HG02678 (cell line): ENCODE data around the gene KCNH1.

Experiments
- ATAC-seq: cut with Tn5 transposase; IDR thresholded peaks from one replicate; pipeline ENCODE4 v1.9.1; 2021; ENCODE audit warnings: mild to moderate bottlenecking, moderate library complexity; ENCODE audit not compliant: unreplicated experiment

The KCNH1 gene

DNA sequence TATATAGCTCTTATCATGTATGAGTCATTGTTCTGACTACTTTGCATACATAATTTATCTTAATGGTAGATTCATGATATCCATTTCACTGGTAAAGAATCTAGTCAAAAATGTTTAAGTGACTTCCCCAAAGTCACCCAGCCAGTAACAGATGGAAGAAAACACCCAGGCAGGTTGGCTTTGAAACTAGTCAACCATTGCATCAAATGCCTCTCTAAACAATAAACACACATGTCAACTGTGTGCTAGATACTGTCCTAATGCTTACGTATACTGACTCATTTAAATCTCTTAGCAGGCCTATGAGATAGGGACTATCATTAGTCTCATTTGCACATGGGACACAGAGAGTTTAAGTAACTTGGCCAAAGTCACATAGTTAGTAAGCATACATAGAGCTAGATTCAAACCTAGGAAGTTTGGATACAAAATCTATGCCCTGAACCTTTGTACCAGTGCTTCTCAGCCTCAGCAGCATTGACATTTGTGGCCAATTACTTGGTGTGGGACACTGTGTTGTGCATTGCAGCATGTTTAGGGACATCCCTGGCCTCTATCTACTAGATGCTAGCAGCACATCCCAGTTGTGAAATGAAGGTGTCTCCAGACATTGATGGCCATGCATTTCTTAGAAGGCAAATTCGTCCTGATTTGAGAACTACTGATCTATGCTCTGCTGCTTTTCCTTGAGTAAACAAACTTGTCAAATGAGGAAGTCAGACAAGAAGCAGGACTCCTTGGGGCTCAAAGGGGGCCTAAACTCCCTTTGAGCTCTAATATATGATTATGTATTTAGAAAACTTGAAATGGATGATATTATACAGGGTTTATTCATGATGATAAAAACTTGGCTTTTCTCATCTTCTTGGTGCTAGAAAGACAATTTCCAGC, 316.3 kb downstream of the KCNH1 start:
- no peak for ATAC-seq

DNA sequence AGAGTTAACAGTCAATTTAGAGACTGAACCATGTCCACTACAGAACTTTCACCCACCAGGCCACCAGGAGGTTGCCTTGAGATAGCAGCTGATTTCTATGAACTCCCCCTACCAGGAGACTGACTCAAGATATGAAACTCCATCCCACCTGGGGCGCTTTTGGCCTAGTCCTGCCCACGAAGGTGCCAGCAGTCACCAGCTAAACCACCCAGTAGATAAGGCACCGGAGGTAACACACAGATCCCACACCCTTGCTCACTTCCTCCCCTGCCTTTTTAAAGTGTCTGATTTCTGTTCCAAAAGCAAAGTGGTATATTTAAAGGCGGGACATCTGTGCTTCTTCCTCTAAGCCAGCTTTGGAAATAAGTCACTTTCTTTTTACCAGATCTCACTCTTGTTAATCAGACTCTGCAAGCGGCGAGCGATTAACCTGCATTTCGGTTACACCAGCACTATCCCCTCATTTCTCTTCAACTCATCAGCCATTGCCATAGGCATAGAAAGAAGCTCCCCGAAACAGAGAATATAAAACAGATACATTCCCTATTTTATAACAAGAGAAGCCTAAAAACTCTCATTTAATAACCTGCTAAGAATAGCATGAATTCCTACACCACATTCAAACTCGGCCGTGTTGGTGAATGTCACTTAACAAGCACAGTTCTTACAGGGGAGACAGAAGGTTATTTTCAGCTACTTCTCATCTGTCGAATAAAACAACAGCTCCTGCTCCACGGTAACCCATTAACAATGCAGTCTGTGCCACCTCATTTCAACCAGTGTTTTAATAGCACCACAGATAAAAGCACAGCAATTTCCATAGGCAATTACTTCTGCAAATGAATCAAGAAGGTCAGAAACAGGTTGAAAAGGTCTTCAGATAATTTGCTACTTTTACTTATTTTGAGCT, 318.1 kb downstream of the KCNH1 start:
- no peak for ATAC-seq

DNA sequence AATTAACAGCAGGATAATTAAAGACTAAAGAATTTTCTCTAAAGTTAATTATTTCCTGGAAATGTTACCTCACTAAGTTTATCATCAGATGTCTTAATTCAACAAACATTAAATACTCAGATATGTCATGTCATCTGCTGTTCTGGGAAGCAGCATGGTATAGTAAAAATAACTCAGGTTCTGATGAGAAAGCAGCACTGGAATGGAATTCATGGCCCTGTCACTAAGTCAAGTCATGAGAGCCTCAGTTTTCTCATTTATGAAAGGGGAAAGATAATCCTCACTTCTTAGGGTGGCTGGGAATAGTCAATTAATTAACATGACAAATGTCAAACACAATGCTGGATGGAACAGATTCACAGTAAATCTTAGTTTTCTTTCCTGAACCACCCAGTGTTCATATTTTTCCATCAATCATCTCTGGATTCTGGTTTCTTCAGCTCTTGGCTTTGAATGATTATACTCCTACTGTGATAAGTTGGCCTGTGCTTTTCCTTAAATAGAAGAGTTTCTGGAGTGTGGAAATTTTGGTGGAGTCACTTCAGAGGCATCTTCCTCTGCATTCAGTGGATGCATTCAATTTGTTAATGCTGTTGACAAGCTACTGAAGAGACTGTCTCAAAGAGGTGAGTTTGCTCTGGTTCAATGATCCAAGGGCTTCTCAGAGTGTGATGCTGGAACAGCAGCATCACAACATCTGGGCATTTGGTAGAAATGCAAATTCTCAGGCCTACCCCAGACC, 319.4 kb downstream of the KCNH1 start:
- no peak for ATAC-seq

DNA sequence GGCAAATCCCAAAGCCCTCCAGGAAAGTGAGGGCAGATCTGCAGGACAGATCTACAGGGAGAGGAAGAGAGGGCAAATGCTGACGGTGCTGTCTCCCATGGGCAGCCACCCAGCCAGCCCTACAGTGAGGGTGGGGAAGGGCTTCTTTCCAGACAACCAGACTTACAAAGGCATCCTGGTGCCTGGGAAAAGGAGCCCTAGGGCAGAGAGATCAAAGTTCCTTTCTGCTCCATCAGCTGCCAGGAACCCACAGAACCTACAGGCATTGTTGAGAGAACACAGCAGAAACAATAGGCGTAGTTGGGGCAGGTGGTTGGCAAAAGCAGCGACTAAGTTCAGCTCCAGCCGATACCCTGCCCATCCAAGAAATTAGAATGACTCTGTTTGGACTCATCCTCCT, 332.4 kb downstream of the KCNH1 start:
- ATAC-seq: no peak

DNA sequence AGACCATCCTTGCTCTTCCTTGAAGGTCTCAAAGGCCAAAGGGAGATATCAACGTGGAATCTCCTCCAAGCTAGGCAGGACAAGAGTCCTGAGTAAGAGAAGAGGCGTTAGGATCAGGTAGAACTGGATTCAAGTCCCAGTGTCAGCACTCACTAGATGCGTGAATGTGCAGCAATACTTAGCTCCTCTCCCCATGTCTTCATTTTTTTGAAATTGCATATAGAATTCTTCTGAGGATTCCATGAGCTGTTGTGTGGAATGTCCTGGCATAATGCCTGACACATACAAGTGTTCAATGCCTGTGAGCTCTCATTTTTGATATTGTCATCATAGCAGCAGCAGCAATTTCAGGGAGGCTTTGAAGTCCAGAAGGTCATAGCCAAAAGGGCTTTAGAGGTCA, 333.2 kb downstream of the KCNH1 start:
- ATAC-seq: no peak

DNA sequence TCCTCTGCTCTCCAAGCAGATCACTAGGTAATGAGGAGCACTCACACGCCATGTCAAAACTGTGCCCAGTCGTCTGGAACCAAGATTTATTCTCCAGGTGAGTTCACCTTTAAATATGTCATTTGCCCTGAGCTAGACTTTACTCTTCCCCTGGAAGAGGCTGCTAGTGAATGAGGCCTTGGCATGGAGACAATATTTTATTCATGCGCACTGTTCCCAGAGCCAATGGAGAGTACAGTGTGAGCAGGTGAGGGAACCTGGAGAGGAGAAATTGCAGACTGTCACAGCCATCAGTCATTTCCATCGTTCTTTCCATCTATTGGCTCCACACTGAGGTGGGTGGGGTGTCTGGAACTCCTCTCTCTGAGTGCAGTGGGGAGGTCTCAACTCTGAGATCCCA, 333.6 kb downstream of the KCNH1 start:
- ATAC-seq: no peak

DNA sequence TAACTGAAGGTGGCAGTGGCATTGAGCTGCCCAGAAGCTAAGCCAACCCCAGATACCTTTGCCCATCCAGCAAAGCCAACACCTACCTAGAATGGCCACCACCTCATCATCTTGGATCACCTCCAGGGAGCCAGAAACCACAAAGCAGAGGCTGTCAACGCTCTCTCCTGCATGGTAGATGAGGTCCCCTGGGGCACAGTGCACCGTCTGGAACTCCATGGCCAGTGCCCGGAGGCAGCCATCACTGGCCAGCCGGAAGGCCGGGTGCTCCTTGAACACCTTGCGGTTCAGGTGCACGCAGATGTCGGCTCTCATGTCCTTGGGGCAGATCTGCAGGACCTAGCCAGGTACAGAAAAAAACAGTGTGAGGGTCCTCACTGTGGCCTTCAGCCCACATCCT, 336.5 kb downstream of the KCNH1 start:
- no peak for ATAC-seq

DNA sequence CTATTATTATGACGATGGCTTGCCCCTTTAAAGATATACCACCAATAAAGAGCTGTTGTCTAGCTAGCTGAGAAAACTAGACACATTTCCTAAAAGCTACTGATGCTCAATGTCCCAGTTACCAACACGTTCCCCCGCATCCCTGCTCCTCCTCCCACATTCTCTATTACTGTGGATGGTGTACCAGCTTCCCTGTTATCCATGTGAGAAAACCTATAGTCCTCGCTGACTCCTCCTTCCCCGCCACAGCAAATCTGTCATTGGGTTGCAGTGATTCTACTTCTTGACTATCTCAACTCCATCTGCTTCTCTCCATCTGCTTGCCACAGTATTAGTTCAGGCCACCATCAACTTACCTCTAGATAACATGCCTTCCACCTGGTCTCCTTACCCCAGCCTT, 337.5 kb downstream of the KCNH1 start:
- ATAC-seq: no peak

DNA sequence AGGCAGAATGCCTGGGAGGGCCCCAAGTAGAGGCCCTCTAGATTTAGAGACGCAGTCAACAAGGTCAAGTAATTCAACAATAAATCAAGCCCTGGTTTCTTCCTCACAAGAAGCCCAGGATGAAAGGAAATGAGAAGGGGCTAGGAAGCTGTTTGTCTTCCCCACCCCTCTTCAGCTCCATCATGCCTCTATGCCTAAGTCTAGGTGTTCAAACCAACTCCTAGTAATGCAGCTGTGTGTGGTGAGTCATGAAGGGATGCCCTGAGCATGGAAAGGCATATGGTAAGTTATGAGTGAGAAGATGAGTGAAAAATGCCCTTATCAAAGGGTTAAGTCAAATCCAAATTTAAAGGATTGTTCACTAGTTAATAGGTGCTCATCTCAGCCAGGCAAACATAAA, 339.5 kb downstream of the KCNH1 start:
- no peak for ATAC-seq

DNA sequence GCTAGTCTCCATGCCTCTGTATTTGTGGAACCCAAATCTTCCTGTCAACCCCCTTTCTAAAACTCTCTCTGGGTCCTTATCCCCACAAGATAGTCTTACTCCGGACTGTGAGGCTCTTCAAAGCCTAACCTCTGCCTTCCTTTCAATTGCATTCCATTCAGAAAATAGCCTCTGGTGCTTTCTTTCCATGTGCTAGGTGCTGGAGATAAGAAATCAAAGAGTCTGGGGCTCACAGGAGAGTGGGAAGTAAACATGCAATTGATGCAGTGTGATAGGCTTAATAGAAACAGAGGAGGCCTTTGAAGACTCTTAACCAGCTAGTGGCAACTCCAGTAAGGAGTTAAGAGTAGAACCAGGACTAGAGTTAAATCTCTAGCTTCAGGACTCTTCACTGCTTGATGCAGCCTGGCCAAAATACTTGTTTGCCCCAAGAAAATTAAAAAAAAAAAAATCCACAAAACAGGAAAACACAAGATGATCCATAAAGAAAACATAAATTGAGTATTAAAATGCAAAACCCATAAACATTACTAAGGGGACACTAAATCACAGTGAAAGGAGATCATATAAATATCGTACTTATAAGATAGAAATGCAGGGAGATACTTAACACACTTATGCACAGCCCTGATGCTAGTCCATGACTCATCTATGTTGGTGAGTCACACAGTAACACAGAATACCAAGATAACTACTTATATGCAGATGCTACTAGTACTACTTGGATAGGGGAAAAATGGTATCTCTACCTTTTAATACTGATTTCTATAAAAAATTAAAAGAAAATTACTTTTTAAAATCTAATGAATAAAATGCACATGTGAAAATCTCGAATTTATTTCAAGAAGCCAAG, 341.5 kb downstream of the KCNH1 start:
- no peak for ATAC-seq

DNA sequence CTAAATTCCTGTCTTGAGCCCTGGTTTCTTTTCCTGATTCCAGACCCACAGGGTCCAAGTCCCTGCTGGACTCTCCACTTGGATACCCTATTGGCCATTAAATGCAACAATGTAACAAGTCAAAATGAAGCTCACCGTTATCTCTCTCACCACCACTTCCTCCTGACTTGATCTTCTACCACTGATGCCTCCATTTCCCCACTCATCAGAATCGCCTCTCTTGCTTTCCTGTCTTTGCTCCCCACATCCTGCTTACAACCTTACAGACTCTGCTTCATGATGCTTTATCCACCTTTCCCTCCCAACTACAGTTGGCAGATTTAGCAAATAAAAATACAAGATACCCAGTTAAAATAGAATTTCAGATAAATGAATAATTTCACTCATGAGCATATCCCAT, 343.8 kb downstream of the KCNH1 start:
- ATAC-seq: no peak

DNA sequence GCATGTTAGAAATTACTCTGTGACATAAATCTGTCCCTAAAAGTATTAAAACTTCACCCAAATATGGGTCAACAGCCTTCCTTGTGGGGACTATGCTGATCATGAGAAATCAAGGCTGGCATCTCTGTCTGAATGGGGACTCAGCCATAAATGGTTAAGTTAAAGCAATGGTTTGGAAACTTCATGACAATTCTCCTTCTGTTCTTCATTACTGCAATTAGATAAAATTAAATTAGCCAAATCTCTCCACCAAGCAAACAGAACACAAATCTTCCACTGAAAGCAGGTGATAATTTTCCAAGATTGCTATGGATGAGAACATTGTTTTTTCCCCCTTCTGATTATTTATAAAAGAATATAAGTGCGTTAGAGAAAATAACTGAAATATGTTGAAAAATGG, 346.1 kb downstream of the KCNH1 start:
- ATAC-seq: no peak

DNA sequence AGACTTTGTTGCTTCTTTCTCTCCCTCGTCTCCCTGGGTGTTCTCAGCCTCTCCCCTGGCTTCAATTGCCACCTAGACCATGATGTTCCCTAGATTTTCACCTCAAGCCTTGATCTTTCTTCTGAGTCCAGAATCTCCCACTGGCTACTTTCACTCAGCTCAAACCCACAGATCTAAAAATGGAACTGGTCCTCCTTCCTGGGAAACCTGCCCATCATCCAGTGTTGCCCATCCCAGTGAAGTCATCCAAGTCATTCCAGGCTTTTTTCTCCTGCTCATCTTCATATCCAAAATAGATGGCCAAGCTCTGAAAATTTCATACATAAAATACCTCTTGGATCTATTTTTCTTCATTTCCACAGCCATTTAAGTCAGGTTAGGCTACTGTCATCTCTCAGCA, 347.4 kb downstream of the KCNH1 start:
- ATAC-seq: no peak

DNA sequence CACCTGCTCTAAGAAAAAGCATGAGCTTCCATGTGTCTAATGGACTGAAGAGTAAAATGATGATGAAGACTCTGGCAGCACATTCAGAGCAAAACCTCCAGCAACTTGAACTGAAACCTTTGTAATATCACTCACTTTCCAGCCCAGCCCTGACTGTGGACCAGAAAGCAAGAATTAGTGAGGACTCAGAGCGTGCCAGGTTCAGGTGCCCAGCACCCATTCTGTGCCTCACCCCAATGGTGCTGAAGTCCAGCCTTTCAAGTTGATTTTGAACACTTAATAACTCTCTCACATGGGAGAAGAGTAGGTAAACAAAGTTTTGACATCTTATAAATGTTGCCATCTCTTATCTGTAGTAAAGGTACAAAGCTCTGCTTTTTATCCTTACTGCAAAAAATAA, 350.0 kb downstream of the KCNH1 start:
- no peak for ATAC-seq

DNA sequence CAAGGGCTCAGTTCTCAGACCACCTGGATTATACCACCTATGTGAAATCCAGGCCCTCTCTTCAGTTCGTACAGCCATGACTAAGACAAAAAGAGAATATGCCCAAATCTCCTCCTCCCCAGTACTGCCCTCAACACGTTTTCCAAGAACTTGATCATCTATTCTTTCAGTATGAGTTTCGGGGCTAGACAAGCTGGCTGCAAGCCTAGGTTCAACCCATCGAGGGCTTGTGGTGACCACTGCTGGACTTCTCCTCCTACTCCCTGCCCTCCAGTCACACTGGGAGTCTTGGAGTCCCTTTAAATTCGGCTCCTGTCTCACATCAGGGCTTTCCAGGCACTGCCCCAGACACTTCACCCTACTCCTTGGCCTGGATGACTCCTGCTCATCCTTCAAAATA, 352.3 kb downstream of the KCNH1 start:
- no peak for ATAC-seq

DNA sequence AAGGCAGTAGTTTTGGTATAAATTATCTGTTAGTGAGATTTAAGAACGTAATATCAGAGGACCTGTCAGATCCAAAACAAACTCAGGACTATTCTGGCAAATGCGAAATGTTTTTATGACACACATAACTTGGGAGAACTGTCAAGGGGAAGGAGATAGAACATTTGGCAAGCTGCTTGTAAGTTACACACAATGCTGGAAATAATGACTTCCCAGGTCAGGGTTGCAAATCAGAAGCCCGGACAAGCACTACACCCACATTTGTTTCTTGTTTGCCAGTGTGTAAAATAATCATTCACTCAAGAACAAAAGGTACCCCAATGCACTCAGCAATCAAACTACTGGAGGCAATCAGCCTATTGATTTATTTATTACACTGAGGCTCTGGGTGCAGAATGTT, 354.7 kb downstream of the KCNH1 start:
- ATAC-seq: no peak

DNA sequence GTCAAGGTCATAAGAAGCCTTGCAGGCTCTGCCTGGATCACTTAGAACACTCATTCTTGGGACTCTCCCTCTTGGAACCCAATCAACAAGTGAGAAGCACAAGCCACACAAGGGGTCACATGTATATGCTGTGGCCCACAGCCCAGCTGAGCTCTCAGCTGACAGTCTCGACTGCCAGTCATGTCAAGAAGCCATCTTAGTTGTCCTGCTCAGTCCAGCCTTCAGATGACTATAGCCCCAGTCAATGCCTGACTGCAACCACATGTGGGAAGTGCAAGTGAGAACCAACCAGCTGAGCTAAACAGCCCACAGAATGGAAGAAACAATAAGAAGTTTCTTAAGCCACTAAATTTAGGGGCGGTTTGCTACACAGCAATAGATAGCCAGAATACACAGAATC, 356.0 kb downstream of the KCNH1 start:
- no peak for ATAC-seq

DNA sequence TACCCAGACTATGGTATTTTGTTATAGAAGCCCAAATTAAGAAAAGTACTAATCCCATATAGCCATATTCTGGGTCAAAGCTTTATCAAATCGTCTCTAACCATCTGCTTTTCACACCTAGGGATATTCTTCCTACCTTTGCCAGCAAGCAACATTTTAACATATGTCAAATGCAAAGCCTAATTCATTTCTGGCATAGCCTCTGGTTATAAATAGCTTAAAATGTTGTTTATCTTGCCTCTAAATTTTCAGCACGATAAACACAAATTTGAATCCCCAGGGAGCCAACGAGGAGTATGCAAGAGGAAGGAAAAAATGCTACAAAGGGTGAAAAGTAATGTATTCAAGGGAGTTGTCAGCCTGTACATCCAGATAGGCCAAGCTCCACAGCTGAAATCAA, 357.2 kb downstream of the KCNH1 start:
- no peak for ATAC-seq

DNA sequence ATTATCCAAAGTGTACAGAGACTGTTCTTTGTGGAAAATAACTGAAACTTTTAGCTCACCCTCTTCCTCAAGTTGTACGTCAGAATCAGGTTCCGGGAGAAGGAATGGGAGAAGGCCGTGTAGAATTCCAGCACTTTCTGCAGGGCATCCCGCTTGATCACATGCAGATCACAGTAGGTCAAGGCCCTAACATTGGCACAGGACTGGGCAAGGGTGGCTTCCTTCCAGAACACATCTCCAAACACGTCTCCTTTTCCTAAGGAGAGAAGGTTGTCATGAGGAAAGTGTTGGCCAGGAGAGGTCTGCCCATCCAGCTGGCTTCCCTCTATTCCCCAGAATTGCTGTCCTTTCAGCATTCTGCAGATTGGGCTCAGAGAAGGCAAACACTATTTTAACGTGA, 358.7 kb downstream of the KCNH1 start:
- no peak for ATAC-seq

DNA sequence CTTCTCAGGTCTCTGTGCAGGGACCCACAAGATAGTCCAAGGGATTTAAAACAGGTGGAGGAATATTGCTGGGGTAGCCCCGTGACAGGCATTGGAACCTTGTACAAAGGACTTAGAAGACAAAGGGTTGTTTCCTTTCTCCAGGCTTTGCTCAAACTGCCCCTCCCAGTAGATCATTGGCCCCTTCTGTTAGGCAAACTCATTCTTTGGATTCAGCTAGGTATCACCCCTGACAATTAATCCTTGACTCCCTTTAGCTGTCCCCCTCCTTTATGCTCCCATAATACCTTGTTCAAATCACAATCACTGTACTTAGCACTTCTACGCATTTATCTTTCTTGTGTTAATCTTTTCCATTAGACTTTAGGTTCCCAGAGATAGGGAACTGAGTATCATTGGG, 360.5 kb downstream of the KCNH1 start:
- ATAC-seq: no peak
